Activated CD8-positive, alpha-beta memory T cell treated with anti-CD3 and anti-CD28 coated beads for 36 hours (primary cell): ENCODE data around the gene NELL2. TPM values are rescaled to one million over a fixed set of nuclear protein-coding genes. Genes with fewer than 3 reads are reported as not detected.
"Not testable (repeated sequence)": the region's sequence is repeated elsewhere in the genome, so short reads cannot be mapped to it uniquely, and the experiment has no call there.

Source experiments
- CTCF ChIA-PET: fragments of 350-600 bp; sonication (Branson Sonifier 250); formaldehyde crosslinking; loops from one replicate; lab custom pipeline; 2021; ENCODE audit warnings: antibody characterized with exemption; lab: Charles Lee
- POLR2A ChIA-PET: fragments of 350-600 bp; sonication (Branson Sonifier 250); formaldehyde crosslinking; loops from one replicate; lab custom pipeline; 2021; ENCODE audit warnings: antibody characterized with exemption; lab: Charles Lee
- total RNA-seq, 2 experiments: library from RNA; stranded (reverse); gene quantifications; one replicate each; pipeline ENCODE4 v1.2.3, GENCODE V29; 2021

NELL2 gene
- total RNA-seq, result 10 to 100 TPM; 48.3 to 50.0 TPM

GRCh38 chr12:44875954-44876543 is at the start of gene NELL2:
Gene NELL2 (minus strand): TSS chr12:44876315. CDS start chr12:44875869, 446 bp downstream.
- ChIA-PET POLR2A (interaction anchor here (0.5 to 1.4 kb wide), 8 partner anchors 18 to 1114 kb away, joined by 3 to 8 read pairs (median 3); no protein-coding TSS in a partner anchor), CTCF (interaction anchor here (0.7 to 4.8 kb wide), 12 partner anchors 11 to 104 kb away, joined by 3 to 25 read pairs (median 5); no protein-coding TSS in a partner anchor)

GRCh38 chr12:44921736-44922135 is 45.6 kb upstream of the NELL2 start:
- POLR2A ChIA-PET, result no interaction called here
- CTCF ChIA-PET, result no interaction called here

GRCh38 chr12:44917141-44917540 is 41.0 kb upstream of the NELL2 start:
- ChIA-PET POLR2A (no interaction called here), CTCF (no interaction called here)

- POLR2A ChIA-PET, result interaction anchor here (0.6 kb wide), 1 partner anchor 265 kb away, joined by 3 read pairs; no protein-coding TSS in a partner anchor
- CTCF ChIA-PET, result interaction anchor here (1.0 to 1.3 kb wide), 2 partner anchors 11 to 33 kb away, joined by 3 to 6 read pairs; no protein-coding TSS in a partner anchor
Observed at GRCh38 chr12:44915958-44916357, 39.8 kb upstream of the NELL2 start.

GRCh38 chr12:44904321-44904720 is 28.2 kb upstream of the NELL2 start:
- CTCF ChIA-PET, result interaction anchor here (1.7 kb wide), 1 partner anchor 12 kb away, joined by 3 read pairs; no protein-coding TSS in a partner anchor
- POLR2A ChIA-PET, result no interaction called here

GRCh38 chr12:44898108-44898507 is 22.0 kb upstream of the NELL2 start:
- POLR2A ChIA-PET, CTCF ChIA-PET: not testable (repeated sequence)

- POLR2A ChIA-PET, result no interaction called here
- CTCF ChIA-PET, result no interaction called here
Observed at GRCh38 chr12:44889926-44890325, 13.8 kb upstream of the NELL2 start.

GRCh38 chr12:44889162-44889561 is 13.0 kb upstream of the NELL2 start:
- POLR2A ChIA-PET, result no interaction called here
- CTCF ChIA-PET, result no interaction called here

GRCh38 chr12:44885902-44886301 is 9.8 kb upstream of the NELL2 start:
- ChIA-PET POLR2A (interaction anchor here (0.7 kb wide), 1 partner anchor 14 kb away, joined by 4 read pairs; no protein-coding TSS in a partner anchor), CTCF (no interaction called here)

- ChIA-PET CTCF (no interaction called here), POLR2A (no interaction called here)
Observed at GRCh38 chr12:44881197-44881596, 5.1 kb upstream of the NELL2 start.

GRCh38 chr12:44876544-44877410 is 662 bp upstream of the NELL2 start:
- POLR2A ChIA-PET, result interaction anchor here (0.5 to 1.3 kb wide), 7 partner anchors 19 to 1113 kb away, joined by 3 to 4 read pairs (median 3); no protein-coding TSS in a partner anchor
- CTCF ChIA-PET, result interaction anchor here (0.7 to 4.8 kb wide), 9 partner anchors 10 to 105 kb away, joined by 3 to 25 read pairs (median 5); no protein-coding TSS in a partner anchor

GRCh38 chr12:44875417-44875953 is 630 bp downstream of the NELL2 start:
- CTCF ChIA-PET, result interaction anchor here (0.7 to 4.8 kb wide), 9 partner anchors 14 to 104 kb away, joined by 3 to 25 read pairs (median 5); no protein-coding TSS in a partner anchor

GRCh38 chr12:44874981-44875416 is 1.1 kb downstream of the NELL2 start:
- ChIA-PET CTCF (interaction anchor here (0.7 to 4.8 kb wide), 8 partner anchors 14 to 103 kb away, joined by 3 to 25 read pairs (median 5); no protein-coding TSS in a partner anchor), POLR2A (interaction anchor here (1.3 to 1.4 kb wide), 2 partner anchors 26 to 47 kb away, joined by 3 to 8 read pairs; no protein-coding TSS in a partner anchor)

More at GRCh38 chr12:44875417-44875953, 630 bp downstream of the NELL2 start:
- POLR2A ChIA-PET, result interaction anchor here (1.0 to 1.4 kb wide), 4 partner anchors 27 to 63 kb away, joined by 3 to 8 read pairs (median 4); no protein-coding TSS in a partner anchor

- POLR2A ChIA-PET, result no interaction called here
- CTCF ChIA-PET, result interaction anchor here (1.0 to 4.8 kb wide), 6 partner anchors 12 to 111 kb away, joined by 3 to 25 read pairs (median 6); no protein-coding TSS in a partner anchor
Observed at GRCh38 chr12:44873898-44874297, 2.2 kb downstream of the NELL2 start.

- POLR2A ChIA-PET, result no interaction called here
Observed at GRCh38 chr12:44869503-44869902, 6.6 kb downstream of the NELL2 start.

GRCh38 chr12:44863867-44864266 is 12.2 kb downstream of the NELL2 start:
- ChIA-PET POLR2A (no interaction called here), CTCF (no interaction called here)

More at GRCh38 chr12:44869503-44869902, 6.6 kb downstream of the NELL2 start:
- CTCF ChIA-PET, result no interaction called here

GRCh38 chr12:44859998-44860689 is 16.0 kb downstream of the NELL2 start:
- ChIA-PET POLR2A (no interaction called here), CTCF (interaction anchor here (2.2 kb wide), 1 partner anchor 14 kb away, joined by 8 read pairs; no protein-coding TSS in a partner anchor)

GRCh38 chr12:44858226-44858855 is 17.8 kb downstream of the NELL2 start:
- POLR2A ChIA-PET, result interaction anchor here (1.2 kb wide), 1 partner anchor 18 kb away, joined by 3 read pairs; the partner anchor contains the start of gene NELL2
- CTCF ChIA-PET, result interaction anchor here (1.1 kb wide), 1 partner anchor 31 kb away, joined by 3 read pairs; no protein-coding TSS in a partner anchor
